NB4 (cell line): ENCODE results near the gene SLC35F1.

Experiments
- DNase-seq: peaks from one replicate; pipeline ENCODE4 v3.0.0; 2010; ENCODE audit warnings: low read depth
- H3K4me3 ChIP-seq: one replicate; pipeline ENCODE4 v1.5.1; 2011; ENCODE audit warnings: mild to moderate bottlenecking, low read depth, low read length, moderate library complexity
- CTCF ChIP-seq: IDR thresholded peaks from one replicate; pipeline ENCODE4 v1.5.1; 2012; ENCODE audit warnings: low read depth, low read length
- MAX ChIP-seq: IDR thresholded peaks from 2 replicates; pipeline ENCODE4 v1.6.1; 2011; ENCODE audit warnings: low read depth, low read length
- MYC ChIP-seq: IDR thresholded peaks from 2 replicates; pipeline ENCODE4 v1.6.1; 2011; ENCODE audit warnings: low read depth, low read length
- POLR2A ChIP-seq: IDR thresholded peaks from 2 replicates; pipeline ENCODE4 v1.6.1; 2011; ENCODE audit warnings: mild to moderate bottlenecking; ENCODE audit not compliant: insufficient read length; ENCODE audit errors: extremely low read depth

The SLC35F1 gene

DNA sequence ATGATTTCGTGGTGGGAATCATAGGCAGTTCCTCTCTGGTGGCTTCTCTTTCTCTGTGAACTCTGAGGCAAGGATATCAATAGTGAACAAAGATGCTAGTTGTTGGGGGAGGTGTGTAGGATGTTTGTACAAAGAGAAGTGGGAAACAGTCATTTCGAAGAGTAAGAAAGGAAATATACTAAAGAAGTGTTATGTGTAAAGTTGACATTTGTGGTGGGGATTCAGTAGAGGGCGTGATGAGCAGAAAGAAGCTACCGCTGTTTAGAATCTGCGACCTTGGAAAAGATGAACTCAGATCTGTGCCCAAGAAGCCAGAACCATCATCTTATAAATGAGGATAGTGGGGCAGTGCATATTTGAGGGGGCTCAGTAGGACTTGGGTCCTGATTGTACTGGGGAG is 11.4 kb downstream of the SLC35F1 start:
- DNase-seq: peak; percentile 8
- TF ChIP-seq POLR2A (no peak), CTCF (no peak), MYC (no peak), MAX (no peak)
- H3K4me3 ChIP-seq: no peak overlapping the region

- no peak for DNase-seq
- no peak overlapping the region for H3K4me3 ChIP-seq
- TF ChIP-seq CTCF (no peak), MYC (no peak), MAX (no peak), POLR2A (no peak)
Measured at GRCh38 chr6:117919275-117919674, 12.2 kb downstream of the SLC35F1 start.

- H3K4me3 ChIP-seq: no peak overlapping the region
- peak; percentile 22 for DNase-seq
- TF ChIP-seq POLR2A (no peak), MAX (no peak), MYC (no peak), CTCF (no peak)
Measured at GRCh38 chr6:117919775-117920729, 13.0 kb downstream of the SLC35F1 start.

GRCh38 chr6:117924690-117925089 is 17.6 kb downstream of the SLC35F1 start:
- no peak overlapping the region for H3K4me3 ChIP-seq
- TF ChIP-seq CTCF (no peak), MYC (no peak), MAX (no peak), POLR2A (no peak)
- no peak for DNase-seq

DNA sequence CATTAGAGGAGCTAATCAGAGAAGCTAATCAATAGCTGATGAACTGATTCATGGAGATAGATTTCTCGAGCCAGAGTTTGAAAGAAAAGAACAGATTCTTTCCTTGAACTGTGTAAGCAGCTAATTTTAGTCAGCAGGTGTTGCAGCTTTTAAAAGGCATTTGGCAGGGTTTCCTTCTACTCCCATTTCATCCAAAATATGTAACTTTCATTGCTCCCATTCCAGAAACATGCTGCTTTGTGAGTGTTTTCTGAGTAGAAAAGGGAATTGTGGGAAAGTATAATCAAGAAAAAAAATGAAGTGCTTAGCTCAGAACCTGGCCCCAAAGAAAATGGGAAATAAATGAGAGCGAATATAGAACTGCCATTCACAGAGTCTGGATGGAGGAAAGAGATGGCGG is 20.8 kb downstream of the SLC35F1 start:
- no peak for DNase-seq
- TF ChIP-seq CTCF (no peak), POLR2A (no peak), MYC (no peak), MAX (no peak)
- H3K4me3 ChIP-seq: no peak overlapping the region
